HG03442 (cell line): ENCODE data around the gene KCNAB3.
A peak's percentile ranks its signal among the peaks of the same experiment; 100 is the strongest.

Experiments used
- ATAC-seq: cut with Tn5 transposase; IDR thresholded peaks from one replicate; pipeline ENCODE4 v1.9.1; 2021; ENCODE audit warnings: mild to moderate bottlenecking, moderate library complexity; ENCODE audit not compliant: unreplicated experiment

The KCNAB3 gene

GRCh38 chr17:7943291-7943690, 13.6 kb upstream of the KCNAB3 start:
- ATAC-seq: no peak

- no peak for ATAC-seq
Measured at GRCh38 chr17:7940743-7941142, 11.1 kb upstream of the KCNAB3 start.

- no peak for ATAC-seq
Measured at GRCh38 chr17:7940034-7940433, 10.4 kb upstream of the KCNAB3 start.

GRCh38 chr17:7935859-7936258, 6.2 kb upstream of the KCNAB3 start:
- ATAC-seq: no peak

- ATAC-seq: no peak
Measured at GRCh38 chr17:7932949-7933348, 3.3 kb upstream of the KCNAB3 start.

GRCh38 chr17:7932483-7932891, 2.8 kb upstream of the KCNAB3 start:
- no peak for ATAC-seq

- ATAC-seq: peak; percentile 94
Measured at GRCh38 chr17:7931709-7932482, 2.2 kb upstream of the KCNAB3 start, which contains the start of the genes CNTROB and TRAPPC1. Gene CNTROB, plus strand, starts transcription at chr17:7932206. Its CDS starts 874 bp downstream, at chr17:7933080. Gene TRAPPC1, minus strand, starts transcription at chr17:7931946. Its CDS starts 117 bp downstream, at chr17:7931829.

GRCh38 chr17:7930841-7931631, 1.4 kb upstream of the KCNAB3 start:
- no peak for ATAC-seq

- no peak for ATAC-seq
Measured at GRCh38 chr17:7927596-7927995, 2.1 kb downstream of the KCNAB3 start.

- ATAC-seq: no peak
Measured at GRCh38 chr17:7922845-7923628, 6.6 kb downstream of the KCNAB3 start.

GRCh38 chr17:7922269-7922844, 7.3 kb downstream of the KCNAB3 start:
- no peak for ATAC-seq

- no peak for ATAC-seq
Measured at GRCh38 chr17:7916808-7917207, 12.8 kb downstream of the KCNAB3 start.

GRCh38 chr17:7916385-7916682, 13.3 kb downstream of the KCNAB3 start:
- ATAC-seq: no peak

- peak; percentile 75 for ATAC-seq
Measured at GRCh38 chr17:7915611-7916384, 13.9 kb downstream of the KCNAB3 start, which contains the start of gene RNF227. Gene RNF227, minus strand, starts transcription at chr17:7916289. Its CDS starts 94 bp downstream, at chr17:7916195.

- peak; percentile 28 for ATAC-seq
Measured at GRCh38 chr17:7915179-7915610, 14.5 kb downstream of the KCNAB3 start.

- ATAC-seq: no peak
Measured at GRCh38 chr17:7912927-7913524, 16.6 kb downstream of the KCNAB3 start.

- ATAC-seq: no peak
Measured at GRCh38 chr17:7911116-7911515, 18.5 kb downstream of the KCNAB3 start.

- ATAC-seq: no peak
Measured at GRCh38 chr17:7910711-7911110, 18.9 kb downstream of the KCNAB3 start.

- no peak for ATAC-seq
Measured at GRCh38 chr17:7910281-7910680, 19.4 kb downstream of the KCNAB3 start.

GRCh38 chr17:7909089-7909488, 20.6 kb downstream of the KCNAB3 start:
- ATAC-seq: no peak
